GM12874 (cell line): Measurements from ENCODE around the gene PNMT.

Experiments used
- CTCF ChIP-seq: IDR thresholded peaks from 2 replicates; pipeline ENCODE4 v1.5.1; 2011; ENCODE audit warnings: low read depth, mild to moderate bottlenecking, control low read depth, low read length, moderate library complexity; ENCODE audit not compliant: insufficient read depth

PNMT gene

GRCh38 chr17:39709998-39710964, 42.0 kb downstream of the PNMT start:
- TF ChIP-seq CTCF = no peak

- no peak for TF ChIP-seq CTCF
Observed at GRCh38 chr17:39711851-39712250, 43.6 kb downstream of the PNMT start.

GRCh38 chr17:39714234-39714633, 46.0 kb downstream of the PNMT start:
- TF ChIP-seq CTCF = no peak

- no peak for TF ChIP-seq CTCF
Observed at GRCh38 chr17:39715375-39716072, 47.3 kb downstream of the PNMT start.

- TF ChIP-seq CTCF = no peak
Observed at GRCh38 chr17:39716073-39716818, 48.0 kb downstream of the PNMT start.

GRCh38 chr17:39716879-39717536, 48.8 kb downstream of the PNMT start:
- no peak for TF ChIP-seq CTCF
